T-helper 17 cell (primary cell): ENCODE data around the gene UNC5CL. TPM values are rescaled to one million over a fixed set of nuclear protein-coding genes. Genes with fewer than 3 reads are reported as not detected.

Experiments
- ATAC-seq: fragments of 150-1000 bp; cut with Tn5 transposase; 2 replicates; pipeline ENCODE4 v1.10.0; 2021; ENCODE audit warnings: mild to moderate bottlenecking, moderate library complexity
- DNase-seq, 3 donors: peaks; one replicate each; pipeline versions ENCODE4 v3.0.0 to v3.0.0-alpha.2; 2020 to 2021
- H3K9me3 ChIP-seq: one replicate; pipeline ENCODE4 v1.7.0; 2013; ENCODE audit warnings: low read length, mild to moderate bottlenecking; ENCODE audit not compliant: control insufficient read depth, poor library complexity, severe bottlenecking
- H3K27ac Mint-ChIP-seq: one replicate; pipeline ENCODE4 v1.8.0; 2022; ENCODE audit warnings: mild to moderate bottlenecking, moderate library complexity, mixed read lengths
- H3K27me3 Mint-ChIP-seq: one replicate; pipeline ENCODE4 v1.8.0; 2022; ENCODE audit warnings: mixed read lengths
- H3K36me3 Mint-ChIP-seq: one replicate; pipeline ENCODE4 v1.8.0; 2022; ENCODE audit warnings: low read depth, mixed read lengths
- H3K4me1 Mint-ChIP-seq: one replicate; pipeline ENCODE4 v1.8.0; 2022; ENCODE audit warnings: mild to moderate bottlenecking, mixed read lengths
- H3K4me3 Mint-ChIP-seq: one replicate; pipeline ENCODE4 v1.8.0; 2022; ENCODE audit warnings: mild to moderate bottlenecking, moderate library complexity, mixed read lengths
- total RNA-seq, 4 donors: library from RNA in 2 of 4; stranded (reverse) in 2 of 4; gene quantifications; one replicate each; pipeline ENCODE4 v1.2.3 and lab custom pipeline; 2022 to 2026

Gene UNC5CL
- total RNA-seq, 2 donors from 2014 or later: 4.2 to 4.9 TPM

- Mint-ChIP-seq H3K4me3 (no peak overlapping the region), H3K27me3 (peaks cover 80% of the 10 kb centered on the region), H3K4me1 (no peaks in the 10 kb centered on the region), H3K27ac (no peak overlapping the region), H3K36me3 (no peaks in the 10 kb centered on the region)
- DNase-seq (no peak), ATAC-seq (no peak)
- H3K9me3 ChIP-seq: no peaks in the 10 kb centered on the region
Measured at GRCh38 chr6:40983752-40984151, 55.3 kb downstream of the UNC5CL start.

GRCh38 chr6:40982917-40983316, 56.1 kb downstream of the UNC5CL start:
- Mint-ChIP-seq H3K27ac (no peak overlapping the region), H3K4me1 (no peaks in the 10 kb centered on the region), H3K27me3 (peaks cover 80% of the 10 kb centered on the region), H3K4me3 (no peak overlapping the region), H3K36me3 (no peaks in the 10 kb centered on the region)
- DNase-seq: no peak
- ATAC-seq: no peak
- H3K9me3 ChIP-seq: no peaks in the 10 kb centered on the region

GRCh38 chr6:40978687-40979289, 60.2 kb downstream of the UNC5CL start:
- Mint-ChIP-seq H3K36me3 (no peaks in the 10 kb centered on the region), H3K4me3 (no peak overlapping the region), H3K27me3 (peaks cover 73% of the 10 kb centered on the region), H3K27ac (no peak overlapping the region), H3K4me1 (no peaks in the 10 kb centered on the region)
- DNase-seq (no peak), ATAC-seq (no peak)
- no peaks in the 10 kb centered on the region for H3K9me3 ChIP-seq

GRCh38 chr6:40977695-40978094, 61.3 kb downstream of the UNC5CL start:
- Mint-ChIP-seq H3K27ac (no peak overlapping the region), H3K4me3 (no peak overlapping the region), H3K36me3 (no peaks in the 10 kb centered on the region), H3K27me3 (peaks cover 66% of the 10 kb centered on the region), H3K4me1 (no peaks in the 10 kb centered on the region)
- DNase-seq (no peak), ATAC-seq (no peak)
- H3K9me3 ChIP-seq: no peaks in the 10 kb centered on the region

GRCh38 chr6:40977085-40977484, 61.9 kb downstream of the UNC5CL start:
- H3K27ac Mint-ChIP-seq: no peak overlapping the region
- H3K27me3 Mint-ChIP-seq: peaks cover 60% of the 10 kb centered on the region
- no peaks in the 10 kb centered on the region for H3K9me3 ChIP-seq
- no peak overlapping the region for H3K4me3 Mint-ChIP-seq
- ATAC-seq (no peak), DNase-seq (no peak)
- H3K4me1 Mint-ChIP-seq: no peaks in the 10 kb centered on the region
- H3K36me3 Mint-ChIP-seq: no peaks in the 10 kb centered on the region

Other genes with a start within 250 kb of the UNC5CL start
- gene TSPO2, start 3.2 kb upstream of the UNC5CL start, total RNA-seq: not detected
- not detected for gene APOBEC2, start 14.0 kb upstream of the UNC5CL start, total RNA-seq
- 10 to 100 TPM; 28.5 to 29.2 TPM for gene OARD1, start 33.1 kb upstream of the UNC5CL start, total RNA-seq
- gene NFYA, start 33.8 kb upstream of the UNC5CL start, total RNA-seq: 10 to 100 TPM; 28.2 to 31.8 TPM
- gene TREML1, start 115.1 kb upstream of the UNC5CL start, total RNA-seq: 10 to 100 TPM in 1 of 2 donors, 1 to 10 TPM in 1; 3.0 to 68.6 TPM
- gene TREM2, start 123.9 kb upstream of the UNC5CL start, total RNA-seq: not detected
- gene TREML2, start 161.9 kb upstream of the UNC5CL start, total RNA-seq: 1 to 10 TPM; 2.9 to 3.8 TPM
- under 1 TPM in 1 of 2 donors, not detected in 1; 0.42 TPM for gene TREML4, start 189.1 kb upstream of the UNC5CL start, total RNA-seq
- 10 to 100 TPM in 1 of 2 donors, 1 to 10 TPM in 1; 4.1 to 17.6 TPM for gene TREM1, start 247.5 kb upstream of the UNC5CL start, total RNA-seq